ENCODE data around the gene GOLGA6L26. TPM values are rescaled to one million over a fixed set of nuclear protein-coding genes. Genes with fewer than 3 reads are reported as not detected.
"Not testable (repeated sequence)": the region's sequence is repeated elsewhere in the genome, so short reads cannot be mapped to it uniquely, and the experiment has no call there.

The GOLGA6L26 gene
- not detected in 2 replicates for total RNA-seq

DNA sequence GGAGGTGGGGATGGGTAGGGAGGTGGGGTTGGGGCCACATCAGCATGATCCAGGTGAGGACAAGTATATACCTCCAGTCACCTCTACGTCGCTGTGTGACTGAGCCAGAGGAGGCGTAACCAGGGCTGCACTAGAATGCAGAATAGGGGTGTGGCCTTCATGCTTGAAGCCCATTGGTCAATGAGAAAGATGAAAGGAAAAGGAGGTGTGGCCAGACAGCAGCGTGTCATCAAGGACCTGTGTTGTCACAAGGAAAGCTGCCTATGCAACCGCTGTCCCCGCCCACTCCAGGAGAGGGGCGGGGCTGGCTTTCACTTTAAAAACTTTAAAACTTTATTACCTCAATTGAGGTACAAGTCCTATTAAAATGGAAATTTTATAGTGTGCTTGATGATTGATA, at the start of gene GOLGA6L26:
Gene GOLGA6L26, minus strand, starts transcription at position 101 of the 400 bp plus-strand sequence. Its CDS starts 61 bp downstream, at position 40.
- DNase-seq = not testable (repeated sequence)

DNA sequence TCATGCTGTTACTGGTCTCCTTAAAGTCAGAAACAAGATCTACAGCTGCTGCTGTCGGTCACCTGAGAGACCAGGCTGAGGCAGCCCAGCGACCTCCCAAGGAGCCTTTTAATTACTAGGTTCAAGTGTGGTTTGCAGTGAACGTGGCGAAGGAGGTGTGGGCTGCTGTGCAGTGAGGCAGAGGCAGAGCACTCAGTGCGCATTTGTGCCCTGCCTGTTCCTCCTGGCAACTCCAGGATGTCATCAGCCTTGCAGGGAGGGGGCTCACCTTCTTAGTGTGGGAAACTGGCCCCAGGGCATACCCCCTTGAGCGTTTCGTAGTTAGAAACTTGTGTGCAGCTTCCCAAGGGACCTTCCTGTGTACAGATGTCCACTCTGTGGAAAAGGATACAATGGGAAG, 47.2 kb upstream of the GOLGA6L26 start:
- DNase-seq = not testable (repeated sequence)

DNA sequence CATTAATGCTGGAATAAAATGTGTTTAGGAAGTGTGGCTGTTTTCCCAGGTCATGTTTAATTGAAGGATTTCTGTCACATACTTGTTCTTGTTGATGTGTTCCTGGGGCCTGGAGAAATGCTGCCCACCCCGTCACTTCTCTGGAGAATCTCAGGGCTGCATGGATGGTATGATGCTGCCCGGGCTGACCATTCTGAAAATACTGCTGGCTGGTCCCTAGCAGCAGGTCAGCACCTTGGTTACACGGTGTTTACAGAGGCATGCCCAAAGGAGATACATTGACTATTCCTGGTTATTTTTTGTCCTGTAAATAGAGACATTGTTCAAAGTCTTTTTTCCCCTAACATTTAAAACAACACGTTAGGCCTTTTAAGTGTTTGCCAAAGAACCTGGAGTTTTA, 46.7 kb upstream of the GOLGA6L26 start:
- not testable (repeated sequence) for DNase-seq

DNA sequence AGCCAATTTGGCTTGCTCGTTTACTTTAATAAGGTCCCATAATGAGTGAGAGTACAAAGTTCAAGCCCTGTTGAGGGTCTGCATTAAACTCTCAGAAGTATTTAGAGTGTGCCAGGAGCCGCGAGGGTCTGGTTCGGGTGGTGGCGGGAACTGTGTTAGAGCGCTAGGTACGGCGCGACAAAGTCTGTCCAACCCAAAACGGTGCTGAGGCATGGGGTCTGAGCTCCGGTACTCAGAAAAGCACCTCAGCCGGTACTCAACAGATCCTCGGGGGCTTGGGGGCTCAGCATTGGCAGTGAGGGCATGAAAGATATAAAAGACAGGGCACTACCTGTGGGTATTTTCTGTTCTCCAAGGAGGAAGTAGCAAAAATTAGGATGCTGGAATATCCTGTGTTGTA, 45.0 kb upstream of the GOLGA6L26 start:
- DNase-seq = not testable (repeated sequence)

- DNase-seq = not testable (repeated sequence)
Observed at GRCh38 chr15:23374226-23374625, 40.2 kb upstream of the GOLGA6L26 start.

GRCh38 chr15:23372891-23373600, 39.0 kb upstream of the GOLGA6L26 start:
- DNase-seq = not testable (repeated sequence)

DNA sequence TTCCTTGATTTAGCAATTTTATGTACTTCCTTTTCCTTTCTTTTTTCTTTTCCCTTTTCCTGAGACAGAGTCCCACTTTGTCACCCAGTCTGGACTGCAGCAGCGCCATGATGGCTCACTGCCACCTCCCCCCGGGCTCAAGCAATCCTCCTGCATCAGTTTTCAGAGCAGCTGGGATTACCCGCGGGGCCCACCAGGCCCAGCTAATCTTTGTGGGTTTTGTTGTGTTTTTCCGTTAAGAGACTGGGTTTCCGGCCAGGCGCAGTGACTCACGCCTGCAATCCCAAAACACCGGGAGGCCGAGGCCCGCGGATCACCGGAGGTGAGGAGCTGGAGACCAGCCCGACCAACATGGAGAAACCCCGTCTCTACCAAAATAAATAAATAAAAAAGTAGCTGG, 38.3 kb upstream of the GOLGA6L26 start:
- peak; percentile 34 for DNase-seq

GRCh38 chr15:23371868-23372267, 37.9 kb upstream of the GOLGA6L26 start:
- DNase-seq = not testable (repeated sequence)

GRCh38 chr15:23371134-23371533, 37.1 kb upstream of the GOLGA6L26 start:
- not testable (repeated sequence) for DNase-seq

DNA sequence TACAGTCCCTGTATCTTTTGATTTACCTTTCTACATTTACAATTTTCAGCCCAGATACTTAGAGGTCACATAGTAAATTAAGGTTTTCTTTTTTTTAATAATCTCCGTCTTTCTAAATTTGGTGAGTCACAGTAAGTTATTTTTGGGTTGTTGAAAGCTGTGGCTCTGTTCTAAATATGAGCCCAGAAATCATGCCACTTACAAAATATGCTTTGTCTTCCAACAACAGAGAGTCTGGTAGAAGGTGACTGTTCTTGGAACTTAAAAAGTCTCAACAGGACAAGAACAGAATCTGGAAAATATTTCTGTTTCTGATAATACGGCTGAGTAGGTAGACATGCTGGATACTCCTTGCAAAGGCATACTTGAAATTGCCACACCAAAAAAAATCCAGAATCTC, 36.6 kb upstream of the GOLGA6L26 start:
- DNase-seq = no peak

GRCh38 chr15:23364261-23364660, 30.3 kb upstream of the GOLGA6L26 start:
- not testable (repeated sequence) for DNase-seq

DNA sequence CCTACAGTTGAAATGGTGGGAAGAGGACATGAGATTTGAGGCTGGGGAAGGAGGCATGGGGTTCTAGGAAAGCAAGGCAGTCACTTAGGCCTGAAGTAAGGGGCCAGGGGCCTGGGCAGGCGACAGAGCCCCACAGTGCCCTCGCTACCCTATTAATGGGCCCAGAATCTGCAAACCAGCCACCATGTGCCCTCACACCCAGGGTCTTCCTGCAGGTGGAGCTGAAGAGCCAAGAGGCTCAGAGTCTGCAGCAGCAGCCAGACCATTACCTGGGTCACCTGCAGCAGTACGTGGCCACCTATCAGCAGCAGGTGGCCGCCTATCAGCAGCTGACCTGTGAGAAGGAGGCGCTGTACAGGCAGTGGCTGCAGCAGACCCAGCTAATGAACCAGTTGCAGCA, 28.6 kb upstream of the GOLGA6L26 start:
- not testable (repeated sequence) for DNase-seq

GRCh38 chr15:23354448-23354847, 20.5 kb upstream of the GOLGA6L26 start, which contains the start of gene GOLGA8S:
Gene GOLGA8S, plus strand, starts transcription at chr15:23354748. Its CDS starts 62 bp downstream, at chr15:23354810.
- not testable (repeated sequence) for DNase-seq

GRCh38 chr15:23311233-23311632, 22.8 kb downstream of the GOLGA6L26 start:
- DNase-seq = not testable (repeated sequence)

GRCh38 chr15:23305921-23306320, 28.1 kb downstream of the GOLGA6L26 start:
- not testable (repeated sequence) for DNase-seq

GRCh38 chr15:23304805-23305204, 29.2 kb downstream of the GOLGA6L26 start:
- not testable (repeated sequence) for DNase-seq

GRCh38 chr15:23304267-23304666, 29.7 kb downstream of the GOLGA6L26 start:
- not testable (repeated sequence) for DNase-seq

DNA sequence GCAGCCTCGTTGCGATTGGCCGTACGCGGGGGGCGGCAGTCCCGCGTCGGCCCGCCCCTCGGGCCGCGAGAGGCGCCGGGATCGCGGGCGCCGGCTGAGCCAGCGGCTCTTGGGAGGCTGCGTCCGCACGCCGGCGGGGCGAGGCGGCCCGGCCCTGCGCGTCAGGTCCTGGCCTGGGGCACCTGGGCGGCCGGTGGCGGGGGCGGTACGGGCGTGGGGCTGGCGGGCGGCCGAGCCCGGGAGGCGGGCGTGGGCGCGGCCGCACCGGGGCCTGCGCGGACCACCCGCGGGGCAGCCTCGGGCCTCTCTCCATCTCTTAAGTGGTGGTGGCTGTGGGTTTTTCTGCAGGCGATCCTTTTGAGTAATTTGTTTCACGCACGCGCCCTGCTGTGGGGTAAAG, 30.3 kb downstream of the GOLGA6L26 start:
- peak; percentile 16 for DNase-seq

GRCh38 chr15:23303246-23303645, 30.8 kb downstream of the GOLGA6L26 start:
- not testable (repeated sequence) for DNase-seq

Other genes starting within 250 kb of the GOLGA6L26 start
- gene GOLGA6L1, start 197.4 kb downstream of the GOLGA6L26 start, total RNA-seq = not detected in 2 replicates
- 0.05 TPM in 1 of 2 replicates, not detected in the other for gene GOLGA8S, start 20.6 kb upstream of the GOLGA6L26 start, total RNA-seq
- not detected in 2 replicates for gene GOLGA6L2, start 113.0 kb upstream of the GOLGA6L26 start, total RNA-seq
- 0.34 and 0.88 TPM in 2 replicates for gene MKRN3, start 231.5 kb upstream of the GOLGA6L26 start, total RNA-seq